Erythroblast (primary cell): ENCODE data around the gene METAP2.

Experiments
- GATA1 ChIP-seq: IDR thresholded peaks from 2 replicates; pipeline ENCODE4 v1.6.1; 2011; ENCODE audit warnings: low read depth, mild to moderate bottlenecking, control low read depth, low read length, moderate library complexity
- POLR2A ChIP-seq: IDR thresholded peaks from 2 replicates; pipeline ENCODE4 v1.6.1; 2011; ENCODE audit warnings: mild to moderate bottlenecking, low read length

GRCh38 chr12:95458761-95459160 is 15.2 kb upstream of the METAP2 start:
- TF ChIP-seq POLR2A (no peak), GATA1 (no peak)
